Left renal pelvis (tissue), 4 donors: ENCODE data around the gene SPATA12. TPM values are rescaled to one million over a fixed set of nuclear protein-coding genes. Genes with fewer than 3 reads are reported as not detected.
"Not testable (repeated sequence)": the region's sequence is repeated elsewhere in the genome, so short reads cannot be mapped to it uniquely, and the experiment has no call there.

Source experiments
- DNase-seq, 4 donors: peaks; one replicate each; pipeline ENCODE4 v3.0.0-alpha.2; 2013; ENCODE audit warnings: low read depth in 4 of 4, low spot score in 3 of 4
- polyA plus RNA-seq, 4 donors: library from polyadenylated mRNA; unstranded; fragments of 120-200 nt; gene quantifications; one replicate each; pipeline ENCODE4 v1.2.1, GENCODE V29; 2013; ENCODE audit not compliant: insufficient read length in 4 of 4

The SPATA12 gene
- polyA plus RNA-seq, 4 donors = 0.09 to 0.15 TPM; not detected in 2

DNA sequence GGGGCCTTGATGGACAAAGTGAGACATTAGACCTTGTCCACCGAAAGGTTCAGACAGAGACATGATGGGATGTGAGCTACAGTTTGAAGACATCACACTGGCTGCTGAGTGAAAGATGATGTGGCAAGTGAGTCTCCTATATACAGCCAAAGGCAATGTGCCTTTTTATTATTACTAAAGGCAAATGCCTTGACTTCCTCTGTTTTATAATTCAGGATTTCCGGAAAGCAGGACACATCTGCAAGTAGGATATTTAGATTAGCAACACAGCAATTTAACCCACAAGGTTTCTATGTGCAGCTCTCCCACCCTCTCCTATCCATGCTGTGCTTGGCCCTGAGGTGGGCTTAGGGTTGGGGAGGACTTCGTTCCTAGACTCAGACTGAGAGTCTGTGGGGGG, 20.7 kb downstream of the SPATA12 start:
- no peak for DNase-seq

GRCh38 chr3:57082481-57082880, 22.0 kb downstream of the SPATA12 start:
- no peak for DNase-seq

- DNase-seq = not testable (repeated sequence)
Measured at GRCh38 chr3:57083266-57083995, 23.0 kb downstream of the SPATA12 start.

DNA sequence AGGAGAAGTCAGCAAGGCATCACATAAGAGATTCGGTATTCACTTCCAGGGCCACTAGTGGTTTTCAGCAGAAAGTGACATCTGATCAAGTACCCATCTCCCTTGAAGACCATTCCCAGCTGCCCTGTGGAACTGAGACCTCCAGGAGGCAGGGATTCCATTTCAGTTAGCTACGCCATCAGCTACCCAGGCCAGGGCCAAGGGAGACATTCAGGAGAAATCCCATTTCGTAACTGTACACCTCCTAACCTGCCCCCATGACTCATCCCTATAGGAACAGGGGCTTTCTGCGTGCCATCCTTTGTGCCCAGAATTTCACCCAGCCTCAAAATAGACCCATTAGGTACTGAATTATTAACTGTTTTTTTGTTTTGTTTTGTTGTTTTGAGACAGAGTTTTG, 24.7 kb downstream of the SPATA12 start:
- DNase-seq = no peak

- DNase-seq = no peak
Measured at GRCh38 chr3:57086201-57086600, 25.7 kb downstream of the SPATA12 start.

DNA sequence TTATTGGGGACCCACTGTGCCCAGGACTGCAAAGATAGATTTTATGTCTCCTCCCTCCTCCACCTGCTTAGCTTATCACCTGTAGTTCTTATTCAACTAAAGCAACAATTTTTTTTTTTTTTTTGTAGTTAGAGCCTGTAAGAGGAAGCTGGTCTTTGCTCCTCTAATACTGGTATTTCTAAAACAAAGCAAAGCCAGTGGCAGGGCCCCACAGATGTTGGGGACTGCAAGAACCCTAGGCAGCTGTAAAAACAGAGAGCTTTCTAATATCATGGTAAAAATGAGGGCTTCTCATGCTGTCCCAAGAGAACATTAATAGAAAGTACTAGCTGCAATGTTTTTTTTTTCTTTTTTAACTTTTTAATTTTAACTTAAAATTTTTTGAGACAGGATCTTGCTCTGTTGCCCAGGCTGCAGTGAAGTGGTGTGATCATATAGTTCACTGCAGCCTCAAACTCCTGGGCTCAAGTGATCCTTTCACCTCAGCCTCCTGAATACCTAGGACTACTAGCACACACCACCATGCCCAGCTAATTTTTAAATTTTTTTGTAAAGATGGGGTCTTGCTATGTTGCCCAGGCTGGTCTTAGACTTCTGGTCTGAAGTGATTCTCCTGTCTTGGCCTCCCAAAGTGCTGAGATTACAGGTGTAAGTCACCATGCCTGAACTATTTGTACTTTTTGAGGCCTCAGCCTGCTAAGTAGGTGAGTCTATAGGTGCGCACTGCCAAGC, 27.1 kb downstream of the SPATA12 start:
- no peak for DNase-seq

DNA sequence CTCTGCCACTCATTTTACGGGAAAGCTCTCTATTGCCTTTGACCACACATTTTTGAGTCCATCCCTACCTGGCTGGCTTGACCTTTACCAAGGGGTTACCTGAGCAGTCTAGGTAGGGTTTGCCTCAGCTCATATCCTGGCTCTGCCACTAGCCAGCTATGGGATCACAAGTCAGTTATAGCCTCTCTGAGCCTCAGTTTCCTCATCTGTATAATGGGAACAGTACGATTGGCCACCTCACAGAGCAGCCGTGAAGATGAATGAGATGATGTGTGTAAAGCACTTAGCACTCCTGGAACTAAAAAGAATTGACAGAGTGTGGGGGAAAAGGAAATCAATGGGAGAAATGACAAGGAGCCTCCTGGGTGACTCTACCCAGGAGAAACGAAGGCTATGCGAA, 28.0 kb downstream of the SPATA12 start:
- no peak for DNase-seq

DNA sequence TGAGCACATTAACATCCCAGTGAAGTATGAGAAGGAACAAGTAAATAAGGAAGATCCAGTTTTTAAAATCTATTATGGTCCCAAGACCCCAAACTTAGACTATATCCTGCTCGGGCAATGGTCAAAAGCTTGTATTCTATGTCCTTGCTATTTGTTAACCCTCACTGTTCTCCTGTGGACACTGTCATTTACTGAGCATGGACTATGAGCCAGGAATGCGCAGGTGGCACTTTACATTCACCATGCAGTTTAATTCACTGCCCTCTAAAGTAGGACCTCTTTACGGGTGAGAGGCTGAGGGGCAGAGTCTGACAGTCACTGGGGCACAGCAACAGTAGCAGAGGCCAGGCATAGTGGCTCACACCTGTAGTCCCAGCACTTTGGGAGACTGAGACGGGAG, 28.6 kb downstream of the SPATA12 start:
- no peak for DNase-seq

DNA sequence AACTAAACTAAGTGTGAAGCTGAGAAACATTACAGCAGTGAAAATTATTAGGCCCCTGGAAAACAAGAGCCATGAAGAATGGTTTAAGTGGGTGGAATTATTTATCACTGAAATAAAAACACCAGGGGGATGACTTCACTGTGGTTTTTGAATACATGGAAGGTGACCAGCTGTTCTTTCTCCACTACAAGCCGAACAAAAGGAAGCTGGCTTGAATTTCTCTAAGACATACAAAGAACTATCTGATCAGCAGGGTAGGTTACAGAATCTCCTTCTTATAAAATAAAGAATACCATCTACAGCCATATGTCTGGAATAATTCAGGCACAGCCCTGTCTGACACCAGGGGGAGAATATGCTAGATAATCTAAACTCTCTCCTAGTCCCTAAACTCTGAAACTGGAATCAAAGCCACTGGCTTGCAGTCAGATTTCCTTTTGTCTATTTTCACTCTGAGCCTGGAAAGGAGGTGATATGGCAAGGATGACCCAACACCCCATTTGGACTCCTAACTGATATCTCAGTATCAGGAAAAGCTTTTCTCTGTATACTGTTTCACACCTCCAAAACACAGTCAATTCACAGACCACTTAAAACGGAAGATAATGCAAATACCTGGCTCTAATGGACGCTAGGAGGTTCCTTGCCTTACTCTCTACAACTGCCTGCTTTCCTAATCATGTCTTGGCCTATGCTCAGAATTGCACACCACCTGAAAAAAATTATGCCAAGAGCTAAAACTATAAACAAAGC, 31.2 kb downstream of the SPATA12 start:
- no peak for DNase-seq

DNA sequence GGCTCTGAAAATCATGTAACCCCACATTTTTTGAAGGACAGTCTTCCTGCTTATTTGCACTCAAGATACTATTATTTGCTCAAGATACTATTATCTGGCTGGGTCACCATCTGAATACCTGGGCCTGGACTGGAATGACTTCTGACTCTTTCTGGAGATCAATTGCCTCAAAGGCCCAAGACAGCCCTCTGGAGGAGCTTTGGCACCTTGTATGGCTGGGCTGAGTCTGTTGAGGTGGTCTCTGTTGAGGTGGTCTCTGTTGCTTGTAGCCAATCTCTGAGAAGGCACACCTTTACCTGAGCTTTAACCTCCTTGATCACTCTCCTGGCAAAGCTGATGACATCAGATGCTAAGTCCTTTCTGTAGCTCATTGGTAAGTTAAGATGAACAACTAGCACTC, 33.0 kb downstream of the SPATA12 start:
- no peak for DNase-seq

- DNase-seq = no peak
Measured at GRCh38 chr3:57093971-57094535, 33.6 kb downstream of the SPATA12 start.

GRCh38 chr3:57094575-57094974, 34.1 kb downstream of the SPATA12 start:
- DNase-seq = no peak

- DNase-seq = no peak
Measured at GRCh38 chr3:57095363-57095762, 34.9 kb downstream of the SPATA12 start.

- no peak for DNase-seq
Measured at GRCh38 chr3:57097536-57097935, 37.1 kb downstream of the SPATA12 start.

GRCh38 chr3:57098418-57099310, 38.2 kb downstream of the SPATA12 start:
- DNase-seq = no peak

GRCh38 chr3:57100046-57100695, 39.7 kb downstream of the SPATA12 start:
- DNase-seq = peak in 3 of 4 donors; percentile 51 to 62 (median 53)

GRCh38 chr3:57105585-57105984, 45.1 kb downstream of the SPATA12 start:
- DNase-seq = no peak

DNA sequence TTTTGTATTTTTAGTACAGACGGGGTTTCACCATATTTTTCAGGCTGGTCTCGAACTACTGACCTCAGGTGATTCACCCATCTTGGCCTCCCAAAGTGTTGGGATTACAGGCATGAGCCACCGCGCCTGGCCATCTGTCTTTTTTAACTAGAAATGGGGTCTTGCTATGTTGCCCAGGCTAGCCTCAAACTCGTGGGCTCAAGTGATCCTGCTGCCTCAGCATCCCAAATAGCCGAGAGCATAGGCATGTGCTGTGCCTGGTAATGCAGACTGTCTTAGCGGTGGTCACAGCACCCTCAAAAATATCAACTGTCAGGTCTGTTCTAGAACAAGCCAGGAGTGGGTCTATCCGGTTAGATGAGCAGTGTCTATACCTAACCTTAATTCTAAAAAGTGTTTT, 48.2 kb downstream of the SPATA12 start:
- no peak for DNase-seq

- no peak for DNase-seq
Measured at GRCh38 chr3:57109437-57110199, 49.2 kb downstream of the SPATA12 start.
